ENCODE measurements around the gene PCDH9. TPM values are rescaled to one million over a fixed set of nuclear protein-coding genes. Genes with fewer than 3 reads are reported as not detected.

Gene PCDH9
- total and polyA plus RNA-seq, 10 of the 15 experiments (the other 5 are each of a cell fraction or from before 2014, with no cell fraction given), result 0.02 to 2.3 (median 0.05) TPM; not detected in 1

- H2AFZ ChIP-seq (ENCODE audit: control insufficient read depth, low read depth, low read length), result no peak overlapping the region
- H3K27ac ChIP-seq (ENCODE audit: control insufficient read depth, insufficient read depth), result no peak overlapping the region
- ChIA-PET SMC1A (ENCODE audit: uncharacterized antibody, unreplicated experiment) (interaction anchor here (0.8 to 1.3 kb wide), 2 partner anchors 11 to 16 kb away, joined by 3 read pairs; no protein-coding TSS in a partner anchor), RAD21 (ENCODE audit: unreplicated experiment) (no interaction called here), POLR2A (interaction anchor here (0.6 kb wide), 1 partner anchor 14 kb away, joined by 3 read pairs; no protein-coding TSS in a partner anchor), CTCF (no interaction called here)
- no peaks in the 10 kb centered on the region for H3K4me1 ChIP-seq (ENCODE audit: control insufficient read depth, insufficient read depth, low read length)
- FAIRE-seq (no peak), ATAC-seq (no peak), DNase-seq (ENCODE audit: low read depth, low spot score) (no peak)
- no peaks in the 10 kb centered on the region for H3K79me2 ChIP-seq (ENCODE audit: control insufficient read depth, insufficient read depth, low read length)
- in situ Hi-C loops (cut with MboI), result no loop called here
- TF ChIP-seq HDAC2 (IDR thresholded peaks at IDR 0.05) (no peak), TCF3 (IDR thresholded peaks at IDR 0.05; ENCODE audit: borderline replicate concordance, insufficient read depth, low read depth, low read length) (no peak), SP1 (IDR thresholded peaks at IDR 0.05; ENCODE audit: low read depth, low read length) (no peak), E2F4 (IDR thresholded peaks at IDR 0.05; ENCODE audit: low read depth, low read length) (no peak), ZSCAN29 (IDR thresholded peaks at IDR 0.05) (no peak), RFX5 (IDR thresholded peaks at IDR 0.05; ENCODE audit: low read depth, low read length) (no peak), NFYB (IDR thresholded peaks at IDR 0.05; ENCODE audit: insufficient read depth, low read depth, low read length) (no peak), ZNF274 (IDR thresholded peaks at IDR 0.05; ENCODE audit: insufficient read depth, insufficient read length) (no peak), PML (IDR thresholded peaks at IDR 0.05; ENCODE audit: low read length) (no peak), ZNF384 (IDR thresholded peaks at IDR 0.05; ENCODE audit: borderline replicate concordance, low read depth, low read length) (no peak), HDAC6 (IDR thresholded peaks at IDR 0.05; ENCODE audit: unreplicated experiment) (no peak), GATAD2B (conservative IDR thresholded peaks at IDR 0.05; ENCODE audit: low read depth) (no peak), MTA2 (IDR thresholded peaks at IDR 0.05; ENCODE audit: low read depth) (no peak), NRF1 (conservative IDR thresholded peaks at IDR 0.05; ENCODE audit: low read depth, low read length) (no peak), CREM (IDR thresholded peaks at IDR 0.05; ENCODE audit: low read depth) (no peak), JUND (IDR thresholded peaks at IDR 0.05; ENCODE audit: low read depth, low read length) (no peak)
- H3K36me3 ChIP-seq (ENCODE audit: control insufficient read depth in 2 of 2, insufficient read depth in 2 of 2, low read length in 1 of 2), result no peaks in the 10 kb centered on the region
- BruUV-seq (replicated peaks), result no TSS peak
- intact Hi-C loops (cut with micrococcal nuclease; ENCODE audit: unreplicated experiment), result no loop called here
- H3K9me3 ChIP-seq (replicated peaks; ENCODE audit: control insufficient read depth, insufficient read depth, low read length), result no peaks in the 10 kb centered on the region
- H3K4me2 ChIP-seq (ENCODE audit: control insufficient read depth, insufficient read depth), result no peak overlapping the region
- no peaks in the 10 kb centered on the region for H3K27me3 ChIP-seq (replicated peaks in 1 of 2; ENCODE audit: control insufficient read depth in 2 of 2, insufficient read depth in 2 of 2, low read length in 1 of 2)
- H3K9ac ChIP-seq (ENCODE audit: control insufficient read depth, insufficient read depth, low read length), result no peak overlapping the region
- H3K4me3 ChIP-seq, result no peak overlapping the region
- no peaks in the 10 kb centered on the region for H4K20me1 ChIP-seq (ENCODE audit: control insufficient read depth, insufficient read depth)
These were observed 595.8 kb downstream of the PCDH9 start for GRCh38 chr13:66634384-66634783.
